ENCODE data around the gene KCNMA1.

Gene KCNMA1

DNA sequence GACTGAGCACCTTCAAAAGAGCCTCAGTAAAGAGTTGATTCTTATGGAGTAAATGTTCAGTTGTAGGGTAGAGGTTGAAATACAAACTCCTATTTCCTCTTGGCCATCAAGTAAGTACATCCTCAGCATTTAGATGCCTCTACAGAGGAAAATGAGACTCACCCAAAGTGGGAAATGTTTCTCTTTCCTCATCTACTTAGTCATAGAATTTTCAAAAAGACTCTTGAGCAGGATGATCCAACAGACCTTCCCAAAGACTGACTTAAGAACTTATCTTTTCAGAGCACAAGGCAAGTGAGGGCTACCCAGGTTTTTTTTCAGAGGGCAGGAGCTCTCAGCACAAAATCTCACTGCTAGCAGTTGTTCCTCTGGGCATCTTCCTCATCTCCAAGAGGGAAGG, 449.1 kb downstream of the KCNMA1 start:
- FAIRE-seq (no peak), DNase-seq (ENCODE audit: insufficient read length, low spot score) (no peak)
- no peak for TF ChIP-seq POLR2A (IDR thresholded peaks at IDR 0.05; ENCODE audit: low read depth, low read length)

DNA sequence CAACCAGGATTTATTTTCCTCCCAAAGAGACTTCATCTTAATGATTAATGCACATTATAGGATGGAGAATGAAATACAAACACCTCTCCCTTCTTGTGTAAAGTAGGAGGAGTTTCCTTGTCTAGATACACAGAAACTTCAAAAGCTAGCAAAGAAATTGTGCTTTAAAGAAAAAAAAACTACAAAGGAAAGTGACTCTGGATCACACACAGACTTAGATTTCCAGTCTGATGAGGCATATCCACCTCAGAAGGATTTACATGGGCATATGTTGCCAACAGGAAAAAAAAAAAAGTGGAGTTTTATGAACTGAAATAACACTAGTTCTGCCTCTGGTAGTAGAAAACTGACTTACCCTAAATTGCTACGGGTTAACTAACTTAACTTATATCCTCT, 449.6 kb downstream of the KCNMA1 start:
- DNase-seq (ENCODE audit: insufficient read length, low spot score) (no peak), FAIRE-seq (no peak)
- TF ChIP-seq POLR2A (IDR thresholded peaks at IDR 0.05; ENCODE audit: low read depth, low read length): no peak

DNA sequence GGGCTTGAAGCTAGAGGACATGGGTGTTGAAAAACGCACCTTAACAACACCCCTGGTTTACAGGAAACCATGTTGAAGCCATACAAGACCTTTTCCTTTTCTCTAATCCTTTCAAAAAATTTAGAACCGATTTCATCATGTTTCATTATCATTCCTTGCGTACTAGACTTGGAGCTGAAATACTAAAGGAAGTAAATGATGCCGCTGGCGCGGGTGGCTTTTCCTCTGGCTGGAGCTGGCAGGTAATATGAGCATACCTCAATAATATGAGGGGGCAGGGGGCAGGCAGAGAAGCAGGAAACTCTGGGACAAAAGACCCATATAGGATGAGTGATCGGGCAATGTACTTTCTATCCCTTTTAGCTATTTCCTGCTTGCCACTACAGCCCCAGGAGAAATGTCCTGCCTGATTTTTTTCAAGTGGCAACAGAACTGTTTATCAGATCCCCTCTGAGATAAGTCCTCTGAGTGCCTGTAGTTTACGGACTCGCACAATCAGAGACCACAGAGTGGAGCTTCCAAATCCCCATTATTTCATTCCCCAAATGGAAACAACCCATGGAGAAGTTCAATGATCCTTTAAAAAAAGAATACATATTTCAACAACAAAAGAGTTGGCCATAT, 450.1 kb downstream of the KCNMA1 start:
- DNase-seq (ENCODE audit: insufficient read length, low spot score) (no peak), FAIRE-seq (no peak)
- no peak for TF ChIP-seq POLR2A (IDR thresholded peaks at IDR 0.05; ENCODE audit: low read depth, low read length)

DNA sequence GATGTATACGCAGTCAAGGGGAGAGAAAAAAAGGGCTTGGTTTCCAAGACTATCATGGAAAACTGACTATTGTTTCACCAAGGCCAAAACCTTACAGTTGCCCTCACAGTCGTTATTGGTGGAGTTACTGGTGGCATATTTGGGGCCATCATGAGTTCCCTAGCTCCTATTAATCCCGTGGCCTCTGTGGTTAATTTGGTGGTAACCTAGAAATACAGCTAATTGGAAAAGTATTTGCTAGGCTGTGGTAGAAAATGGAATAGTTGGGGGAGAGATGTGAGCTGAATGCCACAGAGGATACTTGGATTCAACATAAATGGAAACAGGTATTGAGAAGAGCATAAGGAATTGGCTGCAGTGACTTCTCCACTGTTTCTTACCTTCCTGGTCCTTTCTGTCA, 450.7 kb downstream of the KCNMA1 start:
- FAIRE-seq (no peak), DNase-seq (ENCODE audit: insufficient read length, low spot score) (no peak)
- no peak for TF ChIP-seq POLR2A (IDR thresholded peaks at IDR 0.05; ENCODE audit: low read depth, low read length)

DNA sequence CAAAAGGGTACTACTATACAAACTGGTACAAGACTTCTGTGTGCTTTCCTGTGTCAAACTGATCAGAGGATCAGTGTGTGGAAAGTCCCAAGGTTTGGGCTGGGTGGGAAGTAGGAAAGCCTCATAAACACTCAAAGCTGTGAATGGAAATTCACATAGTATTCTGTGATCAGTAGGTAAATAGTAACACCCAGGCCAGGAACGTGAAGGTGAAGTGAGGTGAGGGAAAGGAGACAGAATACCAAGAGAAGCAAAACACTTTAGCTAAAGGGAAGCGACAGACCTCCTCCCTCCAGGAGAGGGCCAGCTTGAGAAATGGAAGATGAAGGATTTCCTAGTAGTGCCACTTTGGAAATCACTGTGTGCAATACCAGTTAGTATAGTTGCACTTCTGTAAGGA, 451.9 kb downstream of the KCNMA1 start:
- FAIRE-seq (no peak), DNase-seq (ENCODE audit: insufficient read length, low spot score) (no peak)
- TF ChIP-seq POLR2A (IDR thresholded peaks at IDR 0.05; ENCODE audit: low read depth, low read length): no peak

DNA sequence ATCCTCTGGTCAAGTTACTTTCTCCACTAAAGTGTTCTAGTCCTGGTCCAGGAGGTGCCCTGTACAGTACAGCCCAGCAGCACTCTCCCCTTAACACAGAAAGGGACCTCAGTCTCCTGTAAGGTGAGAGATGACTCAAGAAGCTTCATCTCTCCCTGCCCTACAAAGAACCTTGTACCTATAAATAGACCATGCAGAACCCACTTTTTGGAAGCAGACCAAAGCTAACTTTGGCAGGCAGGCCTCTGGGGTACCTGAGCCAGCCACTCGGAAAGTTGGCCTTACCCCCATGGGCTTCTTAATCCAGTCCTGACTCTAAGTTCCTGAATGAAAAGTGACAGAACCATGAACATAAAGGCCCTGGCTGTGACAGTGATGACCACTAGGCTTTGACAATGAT, 454.8 kb downstream of the KCNMA1 start:
- no peak for DNase-seq (ENCODE audit: insufficient read length, low spot score)
- no peak for FAIRE-seq
- no peak for TF ChIP-seq POLR2A (IDR thresholded peaks at IDR 0.05; ENCODE audit: low read depth, low read length)

GRCh38 chr10:77180794-77181193, 456.8 kb downstream of the KCNMA1 start:
- DNase-seq (ENCODE audit: insufficient read length, low spot score): peak; percentile 16
- no peak for FAIRE-seq
- no peak for TF ChIP-seq POLR2A (IDR thresholded peaks at IDR 0.05; ENCODE audit: low read depth, low read length)

DNA sequence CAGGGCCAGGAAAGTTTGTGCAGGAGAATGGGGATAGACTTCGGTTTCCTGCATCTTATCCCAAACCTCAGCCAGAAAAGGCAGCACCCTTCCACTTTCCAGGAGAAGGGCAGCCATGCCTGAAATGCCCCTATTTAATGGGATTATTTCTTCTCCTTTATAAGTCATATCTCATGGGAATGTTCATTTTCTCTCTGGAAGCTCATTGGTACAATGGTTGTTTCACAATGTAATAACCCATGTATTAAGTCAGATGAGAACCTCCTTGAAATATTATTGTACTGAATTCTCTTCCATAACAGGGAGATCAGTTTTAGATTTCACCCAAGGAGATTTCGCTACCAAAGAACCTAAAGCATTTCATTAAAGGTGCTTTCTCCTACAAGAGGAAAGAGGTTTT, 457.5 kb downstream of the KCNMA1 start:
- DNase-seq (ENCODE audit: insufficient read length, low spot score) (no peak), FAIRE-seq (no peak)
- TF ChIP-seq POLR2A (IDR thresholded peaks at IDR 0.05; ENCODE audit: low read depth, low read length): no peak

DNA sequence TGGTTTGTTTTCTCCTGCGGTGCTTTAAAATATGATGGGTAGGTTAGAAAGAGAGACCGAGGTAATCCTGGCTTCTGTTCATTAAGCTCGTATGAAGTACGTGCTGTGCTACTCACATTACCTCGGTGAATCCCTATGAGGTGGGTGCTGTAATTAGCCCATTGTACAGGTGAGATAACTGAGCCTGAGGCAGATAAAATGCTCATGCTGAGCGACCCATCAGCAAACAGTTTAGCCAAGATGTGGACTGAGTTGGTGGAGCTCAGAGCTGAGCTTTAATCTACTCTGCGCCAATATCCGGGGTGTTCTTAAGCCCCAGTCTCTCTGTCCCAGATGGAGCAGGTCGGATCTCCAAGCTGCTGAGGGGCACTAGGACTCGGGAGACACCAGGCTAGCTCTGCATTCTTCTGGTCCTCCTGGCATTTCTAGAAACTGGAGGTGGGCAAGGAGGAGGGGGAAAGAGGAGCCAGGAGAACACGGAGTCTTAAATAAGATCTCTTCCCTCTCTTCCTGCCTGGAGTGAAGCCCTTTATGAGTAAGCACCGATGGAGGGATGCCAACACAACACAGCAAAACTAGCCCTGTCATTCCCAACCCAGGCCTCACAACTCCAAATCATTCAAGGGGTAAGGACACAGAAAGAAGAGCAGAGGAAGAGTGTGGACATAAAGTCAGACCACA, 458.5 kb downstream of the KCNMA1 start:
- FAIRE-seq (peak; percentile 93), DNase-seq (ENCODE audit: insufficient read length, low spot score) (peak; percentile 62)
- TF ChIP-seq POLR2A (IDR thresholded peaks at IDR 0.05; ENCODE audit: low read depth, low read length): no peak

DNA sequence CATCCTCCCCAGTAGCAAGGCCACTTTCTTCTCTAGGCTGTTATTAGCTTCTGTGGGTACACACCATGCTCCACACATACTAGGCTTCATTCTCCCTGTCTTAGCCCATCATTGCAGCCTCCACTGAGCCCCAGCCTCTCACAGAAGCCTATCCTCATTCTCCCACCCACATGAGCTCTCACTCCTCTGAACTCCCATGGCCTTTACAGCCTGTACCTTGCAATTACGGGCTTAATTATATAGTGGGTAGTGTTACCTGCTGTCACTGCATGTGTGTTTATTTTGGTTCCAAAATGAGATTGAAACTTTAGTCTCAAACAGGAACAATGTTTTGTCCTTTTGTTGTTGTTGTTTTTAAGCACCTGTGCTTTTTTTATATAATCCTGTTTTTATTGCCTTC, 460.0 kb downstream of the KCNMA1 start:
- no peak for FAIRE-seq
- DNase-seq (ENCODE audit: insufficient read length, low spot score): no peak
- no peak for TF ChIP-seq POLR2A (IDR thresholded peaks at IDR 0.05; ENCODE audit: low read depth, low read length)

GRCh38 chr10:77177161-77177560, 460.4 kb downstream of the KCNMA1 start:
- FAIRE-seq: no peak
- TF ChIP-seq POLR2A (IDR thresholded peaks at IDR 0.05; ENCODE audit: low read depth, low read length): no peak

GRCh38 chr10:77176232-77176631, 461.4 kb downstream of the KCNMA1 start:
- no peak for TF ChIP-seq POLR2A (IDR thresholded peaks at IDR 0.05; ENCODE audit: low read depth, low read length)
- FAIRE-seq (no peak), DNase-seq (ENCODE audit: insufficient read length, low spot score) (no peak)

More at GRCh38 chr10:77177161-77177560, 460.4 kb downstream of the KCNMA1 start:
- no peak for DNase-seq (ENCODE audit: insufficient read length, low spot score)

DNA sequence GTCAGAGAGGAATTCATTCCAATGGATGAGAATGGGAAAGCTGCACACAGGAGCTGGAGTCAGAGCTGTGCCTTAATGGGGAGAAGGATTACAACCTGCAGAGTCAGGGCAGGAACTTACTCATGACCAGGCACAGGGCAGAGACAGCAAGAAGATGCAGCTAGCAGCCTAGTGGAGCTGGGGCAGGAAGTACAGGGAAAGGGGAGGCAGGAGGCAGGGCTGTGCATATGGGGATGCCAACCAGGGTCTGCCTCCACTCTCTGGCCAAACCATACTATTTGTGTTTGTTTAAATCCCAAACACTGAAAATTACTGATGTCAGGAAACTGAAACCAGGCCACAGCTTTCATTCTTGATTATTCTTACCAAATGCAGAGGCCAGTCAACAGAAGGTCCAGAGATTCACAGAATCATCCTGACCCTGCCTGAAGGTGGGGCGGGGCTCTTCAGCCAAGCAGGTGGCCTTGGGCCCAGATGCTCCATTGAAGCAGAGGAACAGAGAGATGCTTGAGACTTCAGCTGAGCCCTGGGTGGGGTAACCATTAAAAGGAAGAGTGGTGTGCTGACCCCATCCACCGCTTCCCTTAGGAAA, 461.9 kb downstream of the KCNMA1 start:
- DNase-seq (ENCODE audit: insufficient read length, low spot score): no peak
- FAIRE-seq: no peak
- TF ChIP-seq POLR2A (IDR thresholded peaks at IDR 0.05; ENCODE audit: low read depth, low read length): no peak

DNA sequence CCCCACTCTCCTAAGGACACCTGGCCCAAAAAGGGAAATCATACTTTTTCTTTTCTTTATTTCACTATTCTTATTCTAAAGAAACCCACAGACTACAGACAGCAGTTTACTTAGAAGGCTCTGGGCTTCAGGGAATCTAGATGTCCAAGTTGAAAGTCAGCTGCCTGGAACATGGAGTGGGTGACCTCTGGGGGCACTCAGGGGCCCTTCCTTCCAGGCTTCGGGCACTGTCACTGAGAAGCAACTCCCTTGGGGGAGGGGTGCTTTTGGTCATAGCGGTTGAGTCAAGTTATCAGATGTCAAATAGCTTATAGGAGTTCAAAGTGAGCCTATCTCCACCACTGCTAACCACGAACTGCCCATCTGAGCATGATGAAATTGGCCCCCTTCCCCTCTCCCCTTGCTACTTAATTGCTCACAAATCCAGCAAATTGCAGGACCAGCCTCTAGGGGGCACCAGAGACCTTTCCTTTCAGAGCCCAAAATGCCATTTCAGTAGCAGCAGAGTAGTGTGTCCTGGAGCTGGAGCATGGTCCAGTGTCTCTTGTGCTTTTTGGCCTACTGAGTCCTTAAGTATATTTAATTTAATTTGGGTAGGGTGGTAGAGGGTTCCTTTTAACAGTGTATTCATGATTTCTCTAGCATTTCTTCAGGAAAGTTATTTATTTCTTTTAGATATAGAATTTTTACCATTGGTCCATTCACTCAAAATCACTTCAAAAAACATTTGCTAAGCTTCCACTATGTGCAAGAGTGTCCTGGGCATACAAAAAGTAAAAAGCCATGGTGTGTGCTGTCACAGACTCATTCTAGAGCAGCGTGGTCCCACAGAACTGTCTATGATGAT, 463.8 kb downstream of the KCNMA1 start:
- DNase-seq (ENCODE audit: insufficient read length, low spot score) (peak; percentile 46), FAIRE-seq (no peak)
- no peak for TF ChIP-seq POLR2A (IDR thresholded peaks at IDR 0.05; ENCODE audit: low read depth, low read length)

All from H54 (cell line).